C1 segment of cervical spinal cord (tissue), 14 donors: Measurements from ENCODE around the gene SH3TC2.

Experiments used
- DNase-seq, 14 donors: peaks; one replicate each; lab custom pipeline; 2025; lab: John Stamatoyannopoulos, UW

The SH3TC2 gene

GRCh38 chr5:149002053-149002452 is 60.8 kb downstream of the SH3TC2 start:
- no peak for DNase-seq

GRCh38 chr5:149001162-149001561 is 61.7 kb downstream of the SH3TC2 start:
- DNase-seq = no peak

- DNase-seq = no peak
Measured at GRCh38 chr5:148999741-149000140, 63.1 kb downstream of the SH3TC2 start.

DNA sequence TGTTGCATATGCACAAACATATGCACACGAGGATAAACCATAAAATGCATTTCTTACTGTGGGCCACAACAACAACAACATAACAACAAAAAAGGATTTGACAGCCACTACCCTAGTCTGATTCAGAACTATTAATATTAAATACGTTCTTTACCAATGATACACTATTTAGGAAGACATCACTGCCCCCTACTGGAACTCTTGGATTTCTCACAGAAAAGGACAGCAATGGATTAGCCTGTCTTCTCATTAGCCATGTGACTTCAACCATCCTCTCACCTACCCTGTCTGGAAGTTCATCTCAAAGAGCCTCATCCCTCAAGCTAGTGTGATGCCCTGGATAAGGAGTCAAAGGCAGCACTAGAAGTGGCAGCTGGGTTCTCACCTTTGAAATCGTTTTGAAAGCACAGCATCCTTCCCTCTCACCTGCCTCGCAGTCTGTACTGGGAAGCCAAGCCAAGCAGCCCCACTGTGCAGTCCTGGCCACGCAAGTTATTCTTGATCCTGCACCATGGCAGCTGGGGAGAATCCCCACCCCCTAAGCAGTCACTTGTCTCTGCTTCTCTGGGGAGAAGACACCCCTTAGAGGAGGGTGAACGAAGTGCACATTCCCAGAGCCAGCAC is 64.6 kb downstream of the SH3TC2 start:
- DNase-seq = peak in 3 of 14 donors; percentile 5 to 51 (median 9)

DNA sequence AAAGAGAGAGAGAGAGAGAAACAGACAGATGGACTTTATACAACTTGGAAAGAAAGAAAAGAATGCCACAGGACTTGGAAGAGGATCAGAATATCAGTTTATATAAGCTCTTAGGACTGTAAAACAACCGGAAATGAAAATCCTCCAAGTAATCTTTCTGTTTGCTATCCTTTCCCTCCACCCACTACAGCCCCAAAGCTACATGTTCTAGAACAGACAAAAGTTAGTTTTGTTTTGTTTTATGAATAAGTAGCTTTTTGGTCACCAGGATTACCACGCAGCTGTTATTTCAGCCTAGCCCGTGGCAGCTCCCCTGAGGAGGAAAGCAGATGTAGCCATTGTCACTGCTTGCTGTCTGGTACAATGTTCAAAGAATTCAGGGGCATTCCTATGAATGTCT is 66.6 kb downstream of the SH3TC2 start:
- DNase-seq = no peak

- DNase-seq = no peak
Measured at GRCh38 chr5:148995791-148996190, 67.1 kb downstream of the SH3TC2 start.

DNA sequence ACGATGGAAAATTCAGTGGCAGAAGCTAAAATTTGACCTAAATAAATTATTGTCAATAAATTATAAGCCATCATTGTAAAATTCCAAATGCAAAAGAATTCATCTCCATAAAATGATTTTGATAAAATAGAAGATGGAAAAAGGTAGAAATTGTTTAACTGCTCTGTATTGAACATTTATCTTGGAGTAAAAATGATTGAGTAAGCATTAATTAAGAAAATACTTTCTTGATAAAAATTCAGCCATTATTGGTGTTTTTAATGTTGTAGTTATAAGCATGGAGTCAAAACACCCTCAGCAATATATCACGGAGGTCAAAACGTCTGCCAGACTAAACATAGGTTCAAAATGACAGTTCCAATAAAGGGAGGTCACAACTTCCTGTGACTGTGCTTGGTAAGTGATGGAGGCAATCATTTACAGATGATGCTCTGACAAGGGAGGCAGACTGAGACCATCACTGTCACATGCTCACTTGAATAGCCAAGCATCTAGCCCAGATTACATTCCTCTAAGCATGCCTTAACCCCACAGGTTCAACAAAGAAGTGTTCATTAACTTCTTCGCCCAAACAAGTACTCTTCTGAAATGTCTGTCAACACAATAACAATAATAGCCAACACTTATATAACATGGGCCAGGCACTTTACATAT is 69.5 kb downstream of the SH3TC2 start:
- no peak for DNase-seq

GRCh38 chr5:148992265-148992664 is 70.6 kb downstream of the SH3TC2 start:
- DNase-seq = no peak

DNA sequence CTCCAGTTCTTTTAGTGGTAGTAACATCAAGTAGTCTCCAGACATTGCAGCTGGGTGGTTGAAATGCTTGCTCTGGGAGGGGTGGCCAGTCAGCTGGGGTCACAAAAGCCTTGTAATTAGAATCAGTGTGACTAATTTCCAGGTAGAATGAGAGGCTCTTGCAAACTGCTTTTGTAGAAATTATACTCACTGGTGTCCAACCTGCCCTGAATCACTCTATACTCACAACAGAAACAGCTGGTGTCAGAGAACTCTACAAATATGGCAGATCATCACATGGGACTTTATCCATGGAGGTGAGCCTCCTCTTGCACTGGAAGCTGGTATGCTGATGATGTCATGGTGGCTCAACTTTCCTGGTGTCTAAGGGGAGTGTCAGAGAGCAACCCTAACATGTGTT is 71.3 kb downstream of the SH3TC2 start:
- DNase-seq = no peak

GRCh38 chr5:148990817-148991216 is 72.0 kb downstream of the SH3TC2 start:
- no peak for DNase-seq

DNA sequence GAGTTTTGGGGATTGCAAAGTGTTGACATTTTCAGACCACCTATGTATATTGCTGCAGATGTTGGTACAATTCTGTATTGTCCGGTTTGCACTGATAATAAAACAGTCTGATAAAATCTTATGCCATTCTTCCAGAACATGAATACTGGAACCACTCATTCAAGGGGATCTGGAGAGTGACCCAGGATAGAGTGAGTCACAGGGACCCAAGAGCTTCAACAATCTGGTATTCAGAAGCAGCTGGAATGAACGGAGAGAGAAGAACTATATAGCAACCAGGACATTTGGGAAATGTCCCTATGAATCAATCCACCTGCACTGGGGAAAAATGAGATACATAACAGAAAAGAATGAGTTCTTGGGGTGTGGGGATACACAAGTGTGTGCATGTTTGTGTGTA is 73.3 kb downstream of the SH3TC2 start:
- no peak for DNase-seq

GRCh38 chr5:148988328-148988727 is 74.5 kb downstream of the SH3TC2 start:
- DNase-seq = no peak

GRCh38 chr5:148986636-148987035 is 76.2 kb downstream of the SH3TC2 start:
- DNase-seq = no peak

DNA sequence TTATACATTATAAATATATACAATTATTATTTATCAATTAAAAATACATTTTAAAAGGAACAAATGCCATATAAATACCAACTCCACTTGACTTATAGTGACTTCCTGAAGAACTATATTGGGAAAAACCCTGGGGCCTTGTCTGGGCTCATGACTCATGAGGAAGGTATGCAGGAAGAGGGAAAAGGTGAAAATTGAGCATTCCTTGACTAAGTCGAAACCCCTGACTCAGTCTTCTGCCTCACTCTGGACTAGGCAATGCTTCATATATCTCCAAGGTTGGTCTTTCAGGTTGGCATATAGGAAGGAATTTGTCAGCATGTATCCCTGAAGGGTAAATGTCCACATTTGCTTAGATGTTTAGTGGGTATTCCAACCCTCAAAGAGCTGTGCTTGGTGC is 78.5 kb downstream of the SH3TC2 start:
- DNase-seq = no peak

- DNase-seq = no peak
Measured at GRCh38 chr5:148981353-148981752, 81.5 kb downstream of the SH3TC2 start.

- DNase-seq = no peak
Measured at GRCh38 chr5:148980731-148981130, 82.1 kb downstream of the SH3TC2 start.

DNA sequence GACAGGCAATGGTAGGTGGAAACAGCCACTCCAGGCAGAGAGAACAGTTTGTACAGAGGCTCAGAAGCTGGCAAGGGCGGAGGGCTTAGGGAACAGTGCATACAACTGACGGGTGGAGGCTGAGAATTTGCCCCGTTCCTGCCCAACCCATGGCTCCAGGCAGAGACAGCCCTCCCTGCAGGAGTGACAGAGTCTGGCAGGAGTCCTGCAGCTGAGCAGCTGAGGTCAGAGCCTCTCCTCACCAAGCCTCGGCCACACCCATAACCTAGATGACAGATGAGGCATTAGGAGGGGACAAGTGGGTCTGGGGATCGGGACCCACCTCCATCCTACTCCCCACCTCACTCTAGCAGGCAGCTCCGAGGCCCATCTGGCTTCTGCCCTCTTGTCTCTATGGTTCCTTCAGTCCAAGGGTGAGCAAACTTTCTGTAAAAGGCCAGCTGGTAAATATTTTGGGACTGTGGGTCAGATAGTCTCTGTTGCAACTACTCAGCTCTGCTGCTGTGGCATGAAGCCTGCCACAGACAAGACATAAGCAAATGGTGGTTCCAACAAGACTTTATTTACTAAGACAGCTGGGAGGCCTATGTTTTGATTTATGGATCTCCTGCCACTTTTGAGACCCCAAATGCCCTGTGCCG is 83.7 kb downstream of the SH3TC2 start:
- DNase-seq = no peak

DNA sequence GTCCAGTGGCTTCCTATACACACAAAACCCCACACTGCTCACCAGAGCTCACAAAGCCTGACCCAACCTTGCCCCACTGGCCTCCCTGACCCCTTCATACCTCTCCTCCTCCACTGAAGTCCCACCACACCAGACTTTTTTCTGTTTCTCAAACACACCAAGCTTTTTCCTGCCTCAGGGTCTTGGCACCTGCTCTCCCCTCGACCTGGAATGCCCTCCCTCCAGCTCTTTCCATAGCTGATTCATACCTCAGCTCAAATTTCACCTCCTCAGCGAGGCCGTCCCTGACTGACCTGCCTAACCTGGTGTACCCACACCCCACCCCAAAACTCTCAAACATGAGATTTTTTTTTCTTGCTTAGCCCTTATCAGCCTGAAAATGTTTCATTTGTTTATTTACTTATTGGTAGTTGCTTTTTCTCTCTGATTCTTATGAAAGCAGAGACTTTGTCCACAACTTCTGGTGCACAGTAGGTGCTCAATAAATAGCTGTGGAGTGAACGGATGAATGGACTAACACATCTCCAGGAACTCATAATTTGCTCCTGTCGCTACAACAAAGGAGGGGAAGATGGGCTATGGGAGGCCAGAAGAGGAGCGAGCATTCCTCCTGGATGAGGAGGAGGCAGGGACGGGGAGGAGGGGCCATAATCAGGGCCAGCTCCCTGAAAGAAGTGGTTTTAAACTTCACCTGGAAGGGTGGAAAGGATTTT is 84.3 kb downstream of the SH3TC2 start:
- DNase-seq = no peak

DNA sequence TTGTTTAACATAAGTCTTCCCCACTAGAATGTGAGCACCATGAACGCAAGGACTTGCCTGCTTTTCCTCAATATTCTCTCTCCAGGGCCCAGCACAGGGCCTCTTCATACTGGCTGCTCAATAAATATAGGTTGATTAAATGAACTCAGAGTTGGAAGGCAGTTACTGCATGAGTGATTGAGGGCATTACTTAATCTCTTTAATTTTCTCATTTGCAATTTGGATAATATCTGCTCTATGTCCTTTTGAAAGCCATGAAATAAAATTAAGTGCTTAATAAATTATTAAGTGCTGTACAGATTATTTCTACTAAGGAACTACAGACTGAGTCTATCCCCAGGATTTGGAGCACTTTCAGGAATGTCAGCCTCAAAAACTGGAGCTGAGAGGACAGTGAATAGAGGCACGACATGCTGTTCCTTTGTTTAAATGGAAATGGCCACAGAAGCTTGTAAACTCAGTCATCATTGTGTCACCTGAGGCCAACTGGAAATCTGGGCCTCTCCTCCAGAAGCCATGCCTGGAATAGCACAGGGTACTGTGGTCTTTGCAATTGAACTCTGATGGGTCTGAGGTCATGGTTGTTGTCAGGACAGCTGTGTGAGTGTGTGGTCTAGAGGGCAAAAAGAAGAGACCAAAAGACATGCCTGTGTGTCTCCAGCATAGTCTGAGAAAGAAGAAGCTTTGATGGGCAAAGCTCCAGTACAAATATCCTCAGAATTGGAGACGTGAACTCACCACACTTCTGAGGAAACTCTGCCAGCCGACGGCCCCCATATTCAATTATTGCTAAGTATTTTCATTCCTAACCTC is 86.1 kb downstream of the SH3TC2 start:
- DNase-seq = no peak

DNA sequence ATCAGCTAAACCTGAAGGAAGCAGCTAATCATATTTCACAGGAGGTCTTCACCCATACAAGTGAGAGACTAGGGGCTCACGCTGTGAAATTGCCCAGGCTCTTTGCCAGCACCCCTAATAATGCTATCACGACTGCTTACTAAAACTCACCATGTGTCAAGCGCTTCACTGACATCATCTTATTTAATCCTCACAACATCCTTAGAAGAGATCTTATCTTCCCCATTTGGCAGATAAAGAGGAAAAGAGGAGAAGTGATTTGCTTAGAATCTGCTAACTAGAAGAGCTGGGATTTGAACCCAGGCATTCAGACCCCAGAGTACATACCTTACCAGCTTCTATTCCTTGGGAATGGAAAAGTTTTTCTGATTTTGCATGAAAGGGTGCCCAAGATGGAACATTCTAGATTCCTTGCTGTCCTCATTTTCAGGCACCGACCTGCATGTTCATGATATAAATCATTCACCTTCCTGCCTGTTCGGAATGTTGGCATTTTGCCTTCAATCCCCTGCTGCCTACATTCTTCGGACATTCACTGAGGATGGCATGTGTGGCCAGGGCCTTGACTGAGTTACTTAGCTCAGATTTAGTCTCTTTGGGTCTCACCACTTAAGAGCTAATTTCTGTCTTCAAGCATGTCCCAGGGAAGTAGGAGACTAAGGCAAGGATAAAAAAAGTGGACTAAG is 88.1 kb downstream of the SH3TC2 start:
- DNase-seq = no peak

GRCh38 chr5:148973455-148973854 is 89.4 kb downstream of the SH3TC2 start:
- DNase-seq = no peak
